Measurements from ENCODE around the gene RIGI. TPM values are rescaled to one million over a fixed set of nuclear protein-coding genes. Genes with fewer than 3 reads are reported as not detected.
A peak's percentile ranks its signal among the peaks of the same experiment; 100 is the strongest.

The RIGI gene
- total and polyA plus RNA-seq, 9 of the 15 experiments (the other 6 are each of a cell fraction or from before 2014, with no cell fraction given) = 0.27 to 1.1 (median 0.54) TPM

- TF ChIP-seq REST (IDR thresholded peaks at IDR 0.05; ENCODE audit: borderline replicate concordance) (peak; percentile 25; the same call in 1 of the 2 replicates), REST (CRISPR knock-in tag; IDR thresholded peaks at IDR 0.05; ENCODE audit: low read depth) (no peak), SNAPC5 (CRISPR knock-in tag; IDR thresholded peaks at IDR 0.05) (no peak), ARID2 (IDR thresholded peaks at IDR 0.05) (no peak), ZNF384 (IDR thresholded peaks at IDR 0.05; ENCODE audit: low read depth, low read length) (peak; percentile 66), ARID1B (IDR thresholded peaks at IDR 0.05) (no peak), ZBTB5 (IDR thresholded peaks at IDR 0.05) (no peak), CREM (IDR thresholded peaks at IDR 0.05; ENCODE audit: low read depth) (no peak), MEIS2 (IDR thresholded peaks at IDR 0.05; ENCODE audit: partially characterized antibody) (peak; percentile 61), DNMT1 (IDR thresholded peaks at IDR 0.05) (no peak), E2F4 (CRISPR knock-in tag; IDR thresholded peaks at IDR 0.05; ENCODE audit: low read depth) (no peak), NBN (IDR thresholded peaks at IDR 0.05; ENCODE audit: low read depth) (no peak; the same call in 1 of the 2 replicates), IRF2 (CRISPR knock-in tag; IDR thresholded peaks at IDR 0.05) (0 out of 2 replicates have a peak, but pooled peaks have one; percentile 47), BRF1 (IDR thresholded peaks at IDR 0.05; ENCODE audit: borderline replicate concordance, extremely low read depth, insufficient read length) (no peak), EP400 (IDR thresholded peaks at IDR 0.05) (peak; percentile 29; the same call in 1 of the 2 replicates)
- TF ChIP-seq, protein P1, sequence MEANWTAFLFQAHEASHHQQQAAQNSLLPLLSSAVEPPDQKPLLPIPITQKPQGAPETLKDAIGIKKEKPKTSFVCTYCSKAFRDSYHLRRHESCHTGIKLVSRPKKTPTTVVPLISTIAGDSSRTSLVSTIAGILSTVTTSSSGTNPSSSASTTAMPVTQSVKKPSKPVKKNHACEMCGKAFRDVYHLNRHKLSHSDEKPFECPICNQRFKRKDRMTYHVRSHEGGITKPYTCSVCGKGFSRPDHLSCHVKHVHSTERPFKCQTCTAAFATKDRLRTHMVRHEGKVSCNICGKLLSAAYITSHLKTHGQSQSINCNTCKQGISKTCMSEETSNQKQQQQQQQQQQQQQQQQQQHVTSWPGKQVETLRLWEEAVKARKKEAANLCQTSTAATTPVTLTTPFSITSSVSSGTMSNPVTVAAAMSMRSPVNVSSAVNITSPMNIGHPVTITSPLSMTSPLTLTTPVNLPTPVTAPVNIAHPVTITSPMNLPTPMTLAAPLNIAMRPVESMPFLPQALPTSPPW (CRISPR knock-in tag; IDR thresholded peaks at IDR 0.05) = peak; percentile 70
Observed at GRCh38 chr9:32526041-32526706, at the start of gene RIGI (continued).
